Naive thymus-derived CD8-positive, alpha-beta T cell (primary cell): ENCODE measurements around the gene PGBD4. TPM values are rescaled to one million over a fixed set of nuclear protein-coding genes. Genes with fewer than 3 reads are reported as not detected.
A peak's percentile ranks its signal among the peaks of the same experiment; 100 is the strongest.
"Not testable (repeated sequence)": the region's sequence is repeated elsewhere in the genome, so short reads cannot be mapped to it uniquely, and the experiment has no call there.

Experiments
- ATAC-seq, 2 donors: fragments of 150-1000 bp; cut with Tn5 transposase in 1 of 2; sonication (Bioruptor Pico), chemical (Tn5 transposase) in 1 of 2; 1 replicate in 1 of 2; 2 replicates in 1 of 2; pipeline ENCODE4 v1.10.0; 2021; ENCODE audit warnings: mild to moderate bottlenecking in 2 of 2, moderate library complexity in 2 of 2
- POLR2A ChIA-PET: fragments of 350-600 bp; sonication (Branson Sonifier 250); formaldehyde crosslinking; loops from one replicate; lab custom pipeline; 2021; ENCODE audit warnings: antibody characterized with exemption; lab: Charles Lee
- DNase-seq, 10 donors: peaks; one replicate each; pipeline versions ENCODE4 v3.0.0 to v3.0.0-alpha.2; 2020 to 2022
- H3K27ac Mint-ChIP-seq, 10 donors: one replicate each; pipeline ENCODE4 v1.8.0; 2020 to 2022; ENCODE audit warnings: mild to moderate bottlenecking in 10 of 10, mixed read lengths in 10 of 10, moderate library complexity in 4 of 10, inconsistent platforms in 1 of 10
- H3K27me3 Mint-ChIP-seq, 5 donors: one replicate each; pipeline ENCODE4 v1.8.0; 2021 to 2022; ENCODE audit warnings: mixed read lengths in 5 of 5
- H3K36me3 Mint-ChIP-seq, 3 donors: one replicate each; pipeline ENCODE4 v1.8.0; 2020 to 2022; ENCODE audit warnings: mixed read lengths in 3 of 3, mild to moderate bottlenecking in 2 of 3, inconsistent platforms in 1 of 3
- H3K4me1 Mint-ChIP-seq, 4 donors: one replicate each; pipeline ENCODE4 v1.8.0; 2021 to 2022; ENCODE audit warnings: mixed read lengths in 4 of 4
- H3K4me3 Mint-ChIP-seq, 10 donors: one replicate each; pipeline ENCODE4 v1.8.0; 2020 to 2022; ENCODE audit warnings: mild to moderate bottlenecking in 10 of 10, mixed read lengths in 10 of 10, moderate library complexity in 6 of 10, inconsistent platforms in 1 of 10
- H3K9me3 Mint-ChIP-seq, 9 donors: one replicate each; pipeline ENCODE4 v1.8.0; 2020 to 2022; ENCODE audit warnings: mixed read lengths in 9 of 9, mild to moderate bottlenecking in 3 of 9, inconsistent platforms in 1 of 9, moderate library complexity in 1 of 9
- polyA plus RNA-seq, 3 donors: library from polyadenylated mRNA; unstranded; fragments of 300-500 nt; fragmentation: Illumina TruSeq; gene quantifications; one replicate each; pipeline ENCODE4 v1.2.3, GENCODE V29; 2021
- total RNA-seq, 8 experiments: library from RNA in 2 of 8; stranded (reverse) in 2 of 8; gene quantifications; one replicate each; pipeline ENCODE4 v1.2.3 and lab custom pipeline; 2021 to 2026

PGBD4 gene
- total and polyA plus RNA-seq, 5 experiments from 2014 or later = 1.1 to 7.0 (median 1.9) TPM

GRCh38 chr15:34116620-34117019 lies 14.7 kb downstream of the PGBD4 start:
- H3K4me3 Mint-ChIP-seq = no peak overlapping the region
- POLR2A ChIA-PET = no interaction called here
- DNase-seq (no peak), ATAC-seq (no peak)
- H3K36me3 Mint-ChIP-seq = no peaks in the 10 kb centered on the region
- no peak overlapping the region for H3K27ac Mint-ChIP-seq
- H3K4me1 Mint-ChIP-seq = peaks cover 0 to 1% (median 0%) of the 10 kb centered on the region in 4 donors
- H3K9me3 Mint-ChIP-seq = no peaks in the 10 kb centered on the region
- peaks cover 10 to 33% (median 18%) of the 10 kb centered on the region in 5 donors for H3K27me3 Mint-ChIP-seq

- ATAC-seq (no peak), DNase-seq (no peak)
- Mint-ChIP-seq H3K27me3 (peaks cover 12 to 29% (median 17%) of the 10 kb centered on the region in 5 donors), H3K4me1 (peaks cover 0 to 1% (median 0%) of the 10 kb centered on the region in 4 donors), H3K4me3 (no peak overlapping the region), H3K9me3 (no peaks in the 10 kb centered on the region), H3K27ac (no peak overlapping the region), H3K36me3 (no peaks in the 10 kb centered on the region)
- POLR2A ChIA-PET = no interaction called here
Observed at GRCh38 chr15:34119291-34119690, 17.4 kb downstream of the PGBD4 start.

GRCh38 chr15:34120420-34120819 lies 18.5 kb downstream of the PGBD4 start:
- H3K9me3 Mint-ChIP-seq, H3K4me3 Mint-ChIP-seq, H3K27ac Mint-ChIP-seq, H3K4me1 Mint-ChIP-seq, DNase-seq, H3K36me3 Mint-ChIP-seq, POLR2A ChIA-PET, ATAC-seq: not testable (repeated sequence)
- H3K27me3 Mint-ChIP-seq = peaks cover 12 to 22% (median 16%) of the 10 kb centered on the region in 5 donors

GRCh38 chr15:34121786-34122185 lies 19.9 kb downstream of the PGBD4 start:
- H3K27ac Mint-ChIP-seq, H3K36me3 Mint-ChIP-seq, H3K9me3 Mint-ChIP-seq, H3K4me1 Mint-ChIP-seq, H3K4me3 Mint-ChIP-seq, DNase-seq, POLR2A ChIA-PET, ATAC-seq: not testable (repeated sequence)
- H3K27me3 Mint-ChIP-seq = peaks cover 9 to 22% (median 15%) of the 10 kb centered on the region in 5 donors

GRCh38 chr15:34122771-34123183 lies 20.9 kb downstream of the PGBD4 start:
- H3K9me3 Mint-ChIP-seq = peaks cover 0 to 9% (median 1%) of the 10 kb centered on the region in 9 donors
- POLR2A ChIA-PET = no interaction called here
- ATAC-seq (no peak), DNase-seq (no peak)
- no peak overlapping the region for H3K4me3 Mint-ChIP-seq
- peaks cover 0 to 1% (median 0%) of the 10 kb centered on the region in 4 donors for H3K4me1 Mint-ChIP-seq
- H3K27ac Mint-ChIP-seq = no peak overlapping the region
- no peaks in the 10 kb centered on the region for H3K36me3 Mint-ChIP-seq
- peaks cover 6 to 13% (median 10%) of the 10 kb centered on the region in 5 donors for H3K27me3 Mint-ChIP-seq

- DNase-seq (no peak), ATAC-seq (no peak)
- Mint-ChIP-seq H3K36me3 (no peaks in the 10 kb centered on the region), H3K4me3 (no peak overlapping the region), H3K4me1 (peaks cover 0 to 1% (median 0%) of the 10 kb centered on the region in 4 donors), H3K9me3 (peaks cover 0 to 9% (median 2%) of the 10 kb centered on the region in 9 donors), H3K27me3 (peaks cover 6 to 12% (median 10%) of the 10 kb centered on the region in 5 donors), H3K27ac (no peak overlapping the region)
- POLR2A ChIA-PET = no interaction called here
Observed at GRCh38 chr15:34124651-34125050, 22.8 kb downstream of the PGBD4 start.

- peaks cover under 1 to 7% (median 1%) of the 10 kb centered on the region in 5 donors for H3K27me3 Mint-ChIP-seq
- H3K9me3 Mint-ChIP-seq = peaks cover 0 to 9% (median 2%) of the 10 kb centered on the region in 9 donors
- H3K27ac Mint-ChIP-seq = no peak overlapping the region
- DNase-seq (no peak), ATAC-seq (no peak)
- no peaks in the 10 kb centered on the region for H3K36me3 Mint-ChIP-seq
- POLR2A ChIA-PET = no interaction called here
- no peak overlapping the region for H3K4me3 Mint-ChIP-seq
- H3K4me1 Mint-ChIP-seq = no peaks in the 10 kb centered on the region
Observed at GRCh38 chr15:34125945-34126344, 24.1 kb downstream of the PGBD4 start.

GRCh38 chr15:34126522-34126921 lies 24.6 kb downstream of the PGBD4 start:
- H3K27me3 Mint-ChIP-seq = peaks cover 0 to 5% (median 0%) of the 10 kb centered on the region in 5 donors
- no peaks in the 10 kb centered on the region for H3K4me1 Mint-ChIP-seq
- H3K27ac Mint-ChIP-seq = no peak overlapping the region
- ATAC-seq = no peak
- no peaks in the 10 kb centered on the region for H3K36me3 Mint-ChIP-seq
- H3K4me3 Mint-ChIP-seq = no peak overlapping the region
- DNase-seq = no peak
- POLR2A ChIA-PET = no interaction called here
- peaks cover 0 to 9% (median 2%) of the 10 kb centered on the region in 9 donors for H3K9me3 Mint-ChIP-seq

GRCh38 chr15:34128898-34129297 lies 27.0 kb downstream of the PGBD4 start:
- DNase-seq (no peak), ATAC-seq (no peak)
- H3K27me3 Mint-ChIP-seq = no peaks in the 10 kb centered on the region
- H3K27ac Mint-ChIP-seq = no peak overlapping the region
- no peak overlapping the region for H3K4me3 Mint-ChIP-seq
- H3K36me3 Mint-ChIP-seq = no peaks in the 10 kb centered on the region
- no peaks in the 10 kb centered on the region for H3K4me1 Mint-ChIP-seq
- POLR2A ChIA-PET = no interaction called here
- H3K9me3 Mint-ChIP-seq = peaks cover 0 to 9% (median 2%) of the 10 kb centered on the region in 9 donors

- H3K4me1 Mint-ChIP-seq = no peaks in the 10 kb centered on the region
- ATAC-seq = no peak
- peaks cover 0 to 2% (median 0%) of the 10 kb centered on the region in 9 donors for H3K9me3 Mint-ChIP-seq
- peaks cover 0 to 3% (median 0%) of the 10 kb centered on the region in 3 donors for H3K36me3 Mint-ChIP-seq
- DNase-seq = no peak
- H3K27me3 Mint-ChIP-seq = no peaks in the 10 kb centered on the region
- no peak overlapping the region for H3K27ac Mint-ChIP-seq
- POLR2A ChIA-PET = no interaction called here
- no peak overlapping the region for H3K4me3 Mint-ChIP-seq
Observed at GRCh38 chr15:34132881-34133280, 31.0 kb downstream of the PGBD4 start.

- ATAC-seq (no peak), DNase-seq (no peak)
- Mint-ChIP-seq H3K4me3 (no peak overlapping the region), H3K36me3 (peaks cover 0 to 4% (median 4%) of the 10 kb centered on the region in 3 donors), H3K27ac (no peak overlapping the region), H3K9me3 (no peaks in the 10 kb centered on the region), H3K27me3 (no peaks in the 10 kb centered on the region), H3K4me1 (no peaks in the 10 kb centered on the region)
- POLR2A ChIA-PET = no interaction called here
Observed at GRCh38 chr15:34133511-34133910, 31.6 kb downstream of the PGBD4 start.

- ATAC-seq (no peak), DNase-seq (no peak)
- Mint-ChIP-seq H3K27me3 (no peaks in the 10 kb centered on the region), H3K36me3 (peaks cover 0 to 83% (median 19%) of the 10 kb centered on the region in 3 donors), H3K4me1 (no peaks in the 10 kb centered on the region), H3K4me3 (no peak overlapping the region), H3K9me3 (no peaks in the 10 kb centered on the region), H3K27ac (peak overlapping the region in 2 of 10 donors; percentile 3 to 30)
- POLR2A ChIA-PET = no interaction called here
Observed at GRCh38 chr15:34147371-34148140, 45.7 kb downstream of the PGBD4 start.

GRCh38 chr15:34154725-34155204 lies 52.9 kb downstream of the PGBD4 start:
- Mint-ChIP-seq H3K4me3 (peak overlapping the region in 1 of 10 donors; percentile 58), H3K27ac (peak overlapping the region in 1 of 10 donors; percentile 66), H3K4me1 (peaks cover 0 to 2% (median 0%) of the 10 kb centered on the region in 4 donors), H3K9me3 (peaks cover 4 to 35% (median 21%) of the 10 kb centered on the region in 9 donors), H3K27me3 (no peaks in the 10 kb centered on the region), H3K36me3 (peaks cover 34 to 88% (median 70%) of the 10 kb centered on the region in 3 donors)
- ATAC-seq (no peak), DNase-seq (no peak)
- POLR2A ChIA-PET = no interaction called here
